ENCODE results near the gene KDM5A. TPM values are rescaled to one million over a fixed set of nuclear protein-coding genes. Genes with fewer than 3 reads are reported as not detected.

The KDM5A gene
- polyA plus RNA-seq, 3 donors, result 12.2 to 31.4 (median 17.1) TPM

- Mint-ChIP-seq H3K9me3 (peaks cover 15 to 36% (median 31%) of the 10 kb centered on the region in 7 donors), H3K27me3 (ENCODE audit: low read depth in 3 of 3) (peaks cover 4 to 12% (median 8%) of the 10 kb centered on the region in 3 donors), H3K4me1 (no peaks in the 10 kb centered on the region), H3K4me3 (peak overlapping the region in 1 of 2 donors; percentile 51), H3K27ac (peak overlapping the region in 1 of 7 donors; percentile 15), H3K36me3 (no peaks in the 10 kb centered on the region)
- Histone ChIP-seq H2AFZ (ENCODE audit: insufficient read depth, low read depth, low read length, poor library complexity, severe bottlenecking) (no peak overlapping the region), H3K36me3 (replicated peaks in 1 of 2; ENCODE audit: control insufficient read depth in 1 of 2, insufficient read depth in 2 of 2, low read length in 2 of 2) (no peaks in the 10 kb centered on the region), H3K27ac (ENCODE audit: low read depth in 1 of 2, low read length in 2 of 2) (no peak overlapping the region), H3K9me3 (replicated peaks in 1 of 2; ENCODE audit: control insufficient read depth in 1 of 2, insufficient read depth in 1 of 2, low read length in 2 of 2) (peaks cover 31 to 32% of the 10 kb centered on the region in 2 donors), H4K20me1 (ENCODE audit: insufficient read depth, low read length) (no peaks in the 10 kb centered on the region), H3K4me1 (ENCODE audit: control insufficient read depth in 1 of 2, insufficient read depth in 2 of 2, low read length in 2 of 2) (no peaks in the 10 kb centered on the region), H3K27me3 (ENCODE audit: control insufficient read depth in 2 of 2, insufficient read depth in 2 of 2, low read length in 2 of 2) (no peaks in the 10 kb centered on the region), H3K9ac (ENCODE audit: insufficient read depth, low read length, poor library complexity, severe bottlenecking) (no peak overlapping the region), H3K4me3 (replicated peaks in 1 of 3; ENCODE audit: low read depth in 2 of 3, low read length in 3 of 3) (no peak overlapping the region), H3K79me2 (ENCODE audit: insufficient read depth, low read length) (no peaks in the 10 kb centered on the region), H3K4me2 (replicated peaks; ENCODE audit: extremely low read depth, low read length, poor library complexity, severe bottlenecking) (no peak overlapping the region)
- no peak for DNase-seq
- intact Hi-C loops (cut with micrococcal nuclease), result no loop called here
- no CpG with 5 or more reads among the region's 3 CpGs for WGBS (ENCODE audit: insufficient coverage)
- TF ChIP-seq CTCF (IDR thresholded peaks at IDR 0.05), result no peak
Measured at GRCh38 chr12:233615-233968, 155.5 kb downstream of the KDM5A start.

- Mint-ChIP-seq H3K27me3 (ENCODE audit: low read depth in 3 of 3) (peaks cover 4 to 11% (median 11%) of the 10 kb centered on the region in 3 donors), H3K4me3 (peak overlapping the region in 1 of 2 donors; percentile 51), H3K27ac (peak overlapping the region in 1 of 7 donors; percentile 15), H3K4me1 (no peaks in the 10 kb centered on the region), H3K36me3 (no peaks in the 10 kb centered on the region), H3K9me3 (peaks cover 15 to 35% (median 31%) of the 10 kb centered on the region in 7 donors)
- intact Hi-C loops (cut with micrococcal nuclease), result no loop called here
- Histone ChIP-seq H3K4me3 (replicated peaks in 1 of 3; ENCODE audit: low read depth in 2 of 3, low read length in 3 of 3) (no peak overlapping the region), H3K79me2 (ENCODE audit: insufficient read depth, low read length) (no peaks in the 10 kb centered on the region), H3K4me1 (ENCODE audit: control insufficient read depth in 1 of 2, insufficient read depth in 2 of 2, low read length in 2 of 2) (no peaks in the 10 kb centered on the region), H3K9ac (ENCODE audit: insufficient read depth, low read length, poor library complexity, severe bottlenecking) (no peak overlapping the region), H2AFZ (ENCODE audit: insufficient read depth, low read depth, low read length, poor library complexity, severe bottlenecking) (no peak overlapping the region), H3K27ac (ENCODE audit: low read depth in 1 of 2, low read length in 2 of 2) (no peak overlapping the region), H3K9me3 (replicated peaks in 1 of 2; ENCODE audit: control insufficient read depth in 1 of 2, insufficient read depth in 1 of 2, low read length in 2 of 2) (peaks cover 30 to 31% of the 10 kb centered on the region in 2 donors), H4K20me1 (ENCODE audit: insufficient read depth, low read length) (no peaks in the 10 kb centered on the region), H3K4me2 (replicated peaks; ENCODE audit: extremely low read depth, low read length, poor library complexity, severe bottlenecking) (no peak overlapping the region), H3K27me3 (ENCODE audit: control insufficient read depth in 2 of 2, insufficient read depth in 2 of 2, low read length in 2 of 2) (no peaks in the 10 kb centered on the region), H3K36me3 (replicated peaks in 1 of 2; ENCODE audit: control insufficient read depth in 1 of 2, insufficient read depth in 2 of 2, low read length in 2 of 2) (no peaks in the 10 kb centered on the region)
- DNase-seq, result no peak
- 75% methylated on average over 16 of the region's 19 CpGs for WGBS (ENCODE audit: insufficient coverage)
- TF ChIP-seq CTCF (IDR thresholded peaks at IDR 0.05), result no peak
Measured at GRCh38 chr12:232731-233614, 156.1 kb downstream of the KDM5A start.

Data from CD14-positive monocyte (primary cell).